ENCODE data around the gene CPOX. TPM values are rescaled to one million over a fixed set of nuclear protein-coding genes. Genes with fewer than 3 reads are reported as not detected.

Gene CPOX
- total RNA-seq, 1 donor from 2014 or later: 42.2 TPM

GRCh38 chr3:98603580-98603979 is 10.2 kb upstream of the CPOX start:
- peaks cover 15% of the 10 kb centered on the region for H3K27me3 Mint-ChIP-seq (ENCODE audit: insufficient read depth)
- no peak overlapping the region for H3K4me3 Mint-ChIP-seq
- intact Hi-C loops (cut with micrococcal nuclease): loop anchor here (2.0 kb wide), 1 partner anchor 569 kb away; no protein-coding TSS in a partner anchor
- no peaks in the 10 kb centered on the region for H3K36me3 Mint-ChIP-seq (ENCODE audit: low read depth)
- peaks cover 11% of the 10 kb centered on the region for H3K9me3 Mint-ChIP-seq
- H3K27ac Mint-ChIP-seq: no peak overlapping the region
- no peak for DNase-seq (ENCODE audit: low spot score)
- peaks cover 5% of the 10 kb centered on the region for H3K4me1 Mint-ChIP-seq (ENCODE audit: low read depth)

- no peaks in the 10 kb centered on the region for H3K36me3 Mint-ChIP-seq (ENCODE audit: low read depth)
- H3K4me1 Mint-ChIP-seq (ENCODE audit: low read depth): peaks cover 13% of the 10 kb centered on the region
- DNase-seq (ENCODE audit: low spot score): no peak
- peaks cover 11% of the 10 kb centered on the region for H3K27me3 Mint-ChIP-seq (ENCODE audit: insufficient read depth)
- intact Hi-C loops (cut with micrococcal nuclease): loop anchor here (1.0 to 2.0 kb wide), 2 partner anchors 210 to 571 kb away; no protein-coding TSS in a partner anchor
- no peak overlapping the region for H3K27ac Mint-ChIP-seq
- peaks cover 8% of the 10 kb centered on the region for H3K9me3 Mint-ChIP-seq
- H3K4me3 Mint-ChIP-seq: no peak overlapping the region
Measured at GRCh38 chr3:98602078-98602678, 8.8 kb upstream of the CPOX start.

- no peak for DNase-seq (ENCODE audit: low spot score)
- peaks cover 13% of the 10 kb centered on the region for H3K4me1 Mint-ChIP-seq (ENCODE audit: low read depth)
- peaks cover 6% of the 10 kb centered on the region for H3K9me3 Mint-ChIP-seq
- H3K27me3 Mint-ChIP-seq (ENCODE audit: insufficient read depth): peaks cover 6% of the 10 kb centered on the region
- no peaks in the 10 kb centered on the region for H3K36me3 Mint-ChIP-seq (ENCODE audit: low read depth)
- H3K4me3 Mint-ChIP-seq: no peak overlapping the region
- H3K27ac Mint-ChIP-seq: no peak overlapping the region
- intact Hi-C loops (cut with micrococcal nuclease): no loop called here
Measured at GRCh38 chr3:98601180-98601579, 7.8 kb upstream of the CPOX start.

DNA sequence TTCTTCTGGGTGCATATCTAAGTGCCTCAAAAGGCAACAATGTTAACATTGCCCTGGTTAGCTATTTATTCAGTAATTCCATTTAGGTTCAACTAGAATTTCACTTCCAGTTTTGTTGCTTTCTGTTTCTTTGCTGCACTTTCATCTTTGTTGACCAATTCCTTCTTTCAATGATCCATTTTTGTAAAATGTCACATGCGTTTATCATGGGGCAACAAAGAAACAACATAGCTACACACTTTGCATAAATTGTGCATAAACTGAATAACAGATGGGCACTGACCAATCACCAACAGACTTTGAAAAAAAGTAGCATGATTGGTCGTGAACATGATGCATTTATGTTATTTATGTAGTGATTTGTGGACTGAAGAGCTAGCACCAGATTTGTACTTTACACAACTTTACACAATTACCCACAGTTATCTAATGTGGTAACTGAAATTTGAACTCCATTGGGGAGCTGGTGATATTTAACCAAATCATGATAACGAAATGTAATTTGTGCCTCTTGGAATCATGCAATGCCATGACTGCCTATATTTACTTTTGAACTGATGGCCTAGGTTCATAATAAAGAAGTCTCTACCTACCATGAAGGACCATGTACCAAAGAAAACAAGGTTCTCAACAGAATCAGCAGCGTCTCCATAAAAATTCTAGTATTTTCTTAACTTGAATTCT is 7.1 kb upstream of the CPOX start:
- H3K36me3 Mint-ChIP-seq (ENCODE audit: low read depth): no peaks in the 10 kb centered on the region
- intact Hi-C loops (cut with micrococcal nuclease): no loop called here
- H3K4me3 Mint-ChIP-seq: no peak overlapping the region
- H3K27me3 Mint-ChIP-seq (ENCODE audit: insufficient read depth): peaks cover 4% of the 10 kb centered on the region
- no peak for DNase-seq (ENCODE audit: low spot score)
- no peak overlapping the region for H3K27ac Mint-ChIP-seq
- peaks cover 6% of the 10 kb centered on the region for H3K9me3 Mint-ChIP-seq
- peaks cover 13% of the 10 kb centered on the region for H3K4me1 Mint-ChIP-seq (ENCODE audit: low read depth)

GRCh38 chr3:98599647-98600411 is 6.4 kb upstream of the CPOX start:
- H3K4me1 Mint-ChIP-seq (ENCODE audit: low read depth): peaks cover 15% of the 10 kb centered on the region
- H3K36me3 Mint-ChIP-seq (ENCODE audit: low read depth): no peaks in the 10 kb centered on the region
- peaks cover 6% of the 10 kb centered on the region for H3K9me3 Mint-ChIP-seq
- DNase-seq (ENCODE audit: low spot score): no peak
- intact Hi-C loops (cut with micrococcal nuclease): no loop called here
- peaks cover 4% of the 10 kb centered on the region for H3K27me3 Mint-ChIP-seq (ENCODE audit: insufficient read depth)
- no peak overlapping the region for H3K27ac Mint-ChIP-seq
- H3K4me3 Mint-ChIP-seq: no peak overlapping the region

DNA sequence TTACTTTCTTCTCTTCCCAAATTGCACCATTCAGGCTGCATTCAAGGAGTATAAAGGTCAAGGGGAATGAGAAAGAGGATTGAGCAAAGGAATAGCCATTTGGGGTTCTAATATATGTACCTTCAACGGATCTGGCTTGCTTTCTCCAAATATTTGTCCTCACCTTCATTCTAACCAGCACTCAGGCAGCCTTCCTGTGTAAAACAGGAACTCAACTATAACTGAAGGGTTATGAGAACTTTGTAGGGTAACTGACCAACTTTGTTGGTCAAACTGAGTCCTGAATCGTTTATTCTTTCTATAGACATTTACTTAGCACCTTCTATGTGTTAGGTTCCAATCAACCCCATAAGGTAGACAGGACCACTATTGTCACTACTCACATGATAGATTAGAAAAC is 5.1 kb upstream of the CPOX start:
- no peak overlapping the region for H3K27ac Mint-ChIP-seq
- H3K4me1 Mint-ChIP-seq (ENCODE audit: low read depth): peaks cover 23% of the 10 kb centered on the region
- DNase-seq (ENCODE audit: low spot score): no peak
- H3K9me3 Mint-ChIP-seq: no peaks in the 10 kb centered on the region
- no peaks in the 10 kb centered on the region for H3K36me3 Mint-ChIP-seq (ENCODE audit: low read depth)
- intact Hi-C loops (cut with micrococcal nuclease): no loop called here
- H3K4me3 Mint-ChIP-seq: no peak overlapping the region
- peaks cover 3% of the 10 kb centered on the region for H3K27me3 Mint-ChIP-seq (ENCODE audit: insufficient read depth)

- peaks cover 36% of the 10 kb centered on the region for H3K4me1 Mint-ChIP-seq (ENCODE audit: low read depth)
Measured at GRCh38 chr3:98596541-98597500, 3.4 kb upstream of the CPOX start.

GRCh38 chr3:98596087-98596486 is 2.7 kb upstream of the CPOX start:
- peaks cover 42% of the 10 kb centered on the region for H3K4me1 Mint-ChIP-seq (ENCODE audit: low read depth)
- DNase-seq (ENCODE audit: low spot score): no peak
- H3K4me3 Mint-ChIP-seq: no peak overlapping the region
- H3K9me3 Mint-ChIP-seq: no peaks in the 10 kb centered on the region
- H3K27ac Mint-ChIP-seq: no peak overlapping the region
- peaks cover 10% of the 10 kb centered on the region for H3K36me3 Mint-ChIP-seq (ENCODE audit: low read depth)
- no peaks in the 10 kb centered on the region for H3K27me3 Mint-ChIP-seq (ENCODE audit: insufficient read depth)
- intact Hi-C loops (cut with micrococcal nuclease): no loop called here

More at GRCh38 chr3:98596541-98597500, 3.4 kb upstream of the CPOX start:
- intact Hi-C loops (cut with micrococcal nuclease): loop anchor here (1.0 kb wide), 2 partner anchors 215 to 558 kb away; no protein-coding TSS in a partner anchor
- Mint-ChIP-seq H3K27ac (no peak overlapping the region), H3K9me3 (no peaks in the 10 kb centered on the region), H3K4me3 (no peak overlapping the region), H3K27me3 (ENCODE audit: insufficient read depth) (no peaks in the 10 kb centered on the region), H3K36me3 (ENCODE audit: low read depth) (peaks cover 4% of the 10 kb centered on the region)
- no peak for DNase-seq (ENCODE audit: low spot score)

- no peaks in the 10 kb centered on the region for H3K27me3 Mint-ChIP-seq (ENCODE audit: insufficient read depth)
- H3K4me1 Mint-ChIP-seq (ENCODE audit: low read depth): peaks cover 53% of the 10 kb centered on the region
- peaks cover 16% of the 10 kb centered on the region for H3K36me3 Mint-ChIP-seq (ENCODE audit: low read depth)
- H3K9me3 Mint-ChIP-seq: no peaks in the 10 kb centered on the region
- H3K27ac Mint-ChIP-seq: no peak overlapping the region
- H3K4me3 Mint-ChIP-seq: peak overlapping the region; percentile 11
- no peak for DNase-seq (ENCODE audit: low spot score)
- intact Hi-C loops (cut with micrococcal nuclease): loop anchor here (5.0 kb wide), 5 partner anchors 37 to 1223 kb away; partner anchors contain the start of genes ARL6 and CMSS1
Measured at GRCh38 chr3:98594628-98595324, 1.4 kb upstream of the CPOX start.

DNA sequence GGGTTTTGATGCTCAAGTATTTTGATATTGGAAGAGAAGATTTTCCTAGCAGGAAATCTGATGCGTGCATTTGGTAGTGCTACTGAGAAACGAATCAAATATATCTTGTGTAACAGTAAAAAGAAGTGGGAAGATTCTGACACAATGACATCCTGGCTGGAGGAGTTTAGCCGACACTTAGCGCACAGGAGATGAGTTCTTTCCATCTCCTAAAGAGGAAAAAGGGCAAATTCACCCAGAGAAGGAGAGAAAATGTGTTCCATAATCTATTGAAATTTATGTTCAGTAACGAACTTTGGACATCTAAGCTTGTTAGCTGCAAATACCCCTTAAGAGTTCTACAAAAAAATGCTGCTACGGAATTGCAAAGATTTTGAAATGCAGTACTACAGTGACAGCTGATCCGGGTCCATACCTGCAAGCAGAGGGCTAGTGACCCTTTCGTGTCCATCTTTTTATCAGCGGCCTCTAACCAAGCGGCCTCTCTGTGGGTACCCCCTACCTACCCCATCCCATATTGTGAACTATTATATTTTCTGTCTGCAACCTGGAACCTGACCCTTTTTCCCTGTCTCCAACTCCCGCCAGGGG is 971 bp downstream of the CPOX start:
- peak overlapping the region; percentile 95 for H3K4me3 Mint-ChIP-seq
- peak overlapping the region; percentile 66 for H3K27ac Mint-ChIP-seq
- no peaks in the 10 kb centered on the region for H3K27me3 Mint-ChIP-seq (ENCODE audit: insufficient read depth)
- peaks cover 30% of the 10 kb centered on the region for H3K36me3 Mint-ChIP-seq (ENCODE audit: low read depth)
- peaks cover 63% of the 10 kb centered on the region for H3K4me1 Mint-ChIP-seq (ENCODE audit: low read depth)
- DNase-seq (ENCODE audit: low spot score): no peak
- H3K9me3 Mint-ChIP-seq: no peaks in the 10 kb centered on the region
- intact Hi-C loops (cut with micrococcal nuclease): loop anchor here (5.0 kb wide), 5 partner anchors 35 to 1225 kb away; partner anchors contain the start of genes ARL6 and CMSS1

DNA sequence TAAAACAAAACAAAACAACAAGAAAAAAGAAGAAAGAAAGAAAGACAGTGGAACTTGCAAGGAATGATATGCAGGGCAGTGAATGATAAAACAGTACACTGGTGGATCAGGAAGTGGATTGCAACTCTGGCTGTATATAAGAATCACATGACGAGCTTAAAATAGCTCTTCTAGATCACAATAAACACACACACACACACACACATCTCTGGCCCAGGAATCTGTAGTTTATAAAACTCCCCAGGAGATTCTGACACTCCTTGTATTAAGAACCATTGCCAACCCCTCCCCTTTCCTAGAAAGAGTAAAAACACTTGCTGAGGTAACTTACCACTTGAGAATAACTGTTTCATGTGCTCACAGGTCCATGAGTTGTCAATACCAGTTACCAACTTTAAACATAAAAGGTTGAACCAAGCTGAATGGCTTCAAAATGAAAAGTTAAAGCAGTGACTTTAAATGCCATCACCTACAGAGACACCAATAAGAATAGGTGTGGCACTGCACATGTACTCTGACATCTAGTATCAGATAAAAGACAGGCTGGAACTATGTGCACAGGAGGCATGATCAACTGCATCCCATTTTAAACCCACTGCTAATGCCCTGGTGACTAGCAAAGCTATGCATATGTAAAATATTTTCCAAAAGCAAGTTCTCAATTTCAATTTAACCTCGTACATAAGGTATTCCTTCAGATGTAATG is 3.9 kb downstream of the CPOX start:
- no peaks in the 10 kb centered on the region for H3K27me3 Mint-ChIP-seq (ENCODE audit: insufficient read depth)
- intact Hi-C loops (cut with micrococcal nuclease): loop anchor here (5.0 kb wide), 5 partner anchors 32 to 1228 kb away; partner anchors contain the start of genes ARL6 and CMSS1
- no peaks in the 10 kb centered on the region for H3K9me3 Mint-ChIP-seq
- H3K4me1 Mint-ChIP-seq (ENCODE audit: low read depth): peaks cover 76% of the 10 kb centered on the region
- H3K4me3 Mint-ChIP-seq: peak overlapping the region; percentile 49
- no peak overlapping the region for H3K27ac Mint-ChIP-seq
- DNase-seq (ENCODE audit: low spot score): no peak
- peaks cover 49% of the 10 kb centered on the region for H3K36me3 Mint-ChIP-seq (ENCODE audit: low read depth)

All from activated T-helper 1 cell treated with anti-CD3 and anti-CD28 coated beads, Interleukin-12 subunit alpha, Interleukin-12 subunit beta, Interleukin-2, Interleukin-4 antibody, amounts not matched to agents 30 ng/mL and 10 ng/mL and 1 ng/mL, durations not matched to agents 14 hours and 24 hours and 36 hours (primary cell).